H1 (cell line): ENCODE measurements around the gene DPP4.

ENCODE experiments used
- BACH1 ChIP-seq: IDR thresholded peaks from 2 replicates; pipeline ENCODE4 v1.6.1; 2012; ENCODE audit warnings: low read length, improper control_type of control experiment
- CTBP2 ChIP-seq: IDR thresholded peaks from 2 replicates; pipeline ENCODE4 v1.7.0; 2011; ENCODE audit warnings: borderline replicate concordance, mild to moderate bottlenecking, moderate library complexity, mixed read lengths, low read length; ENCODE audit not compliant: insufficient read depth, insufficient read length
- EP300 ChIP-seq, 2 experiments: IDR thresholded peaks; 1 replicate in 1 of 2; 2 replicates in 1 of 2; pipeline ENCODE4 v1.6.1; 2011 to 2012; ENCODE audit warnings: low read depth in 2 of 2, low read length in 2 of 2, mild to moderate bottlenecking in 2 of 2, borderline replicate concordance in 1 of 2, inconsistent platforms in 1 of 2, moderate library complexity in 1 of 2
- FOSL1 ChIP-seq: IDR thresholded peaks from 2 replicates; pipeline ENCODE4 v1.6.1; 2011; ENCODE audit warnings: mild to moderate bottlenecking, low read depth, low read length, moderate library complexity; ENCODE audit not compliant: insufficient read depth
- GABPA ChIP-seq: IDR thresholded peaks from 2 replicates; pipeline ENCODE4 v1.6.1; 2011; ENCODE audit warnings: mild to moderate bottlenecking, low read length, moderate library complexity, borderline replicate concordance; ENCODE audit not compliant: insufficient read depth
- JUN ChIP-seq: IDR thresholded peaks from 2 replicates; pipeline ENCODE4 v1.6.1; 2011; ENCODE audit warnings: low read depth, mild to moderate bottlenecking, improper control_type of control experiment, low read length
- KDM5A ChIP-seq: fragments of 200-600 bp; IDR thresholded peaks from 2 replicates; pipeline ENCODE4 v1.7.1; 2012; ENCODE audit warnings: mild to moderate bottlenecking, low read length, inconsistent platforms, mixed read lengths
- SP1 ChIP-seq: IDR thresholded peaks from 2 replicates; pipeline ENCODE4 v1.6.1; 2011; ENCODE audit warnings: low read depth, low read length
- SRF ChIP-seq: IDR thresholded peaks from 2 replicates; pipeline ENCODE4 v1.6.1; 2011; ENCODE audit warnings: mild to moderate bottlenecking, low read depth, low read length, moderate library complexity
- TAF1 ChIP-seq: IDR thresholded peaks from 2 replicates; pipeline ENCODE4 v1.6.1; 2011; ENCODE audit warnings: mild to moderate bottlenecking, low read depth, low read length
- TEAD4 ChIP-seq: IDR thresholded peaks from 2 replicates; pipeline ENCODE4 v1.6.1; 2012; ENCODE audit warnings: low read depth, low read length, inconsistent platforms, mixed read lengths
- TF ChIP-seq, protein P1 (sequence below), 3 experiments: IDR thresholded peaks; 1 replicate in 2 of 3; 2 replicates in 1 of 3; pipeline versions ENCODE4 v1.5.1 to v1.6.1; 2011; ENCODE audit warnings: low read length in 3 of 3, mild to moderate bottlenecking in 3 of 3, inconsistent platforms in 2 of 3, low read depth in 1 of 3, moderate library complexity in 1 of 3; ENCODE audit not compliant: insufficient read depth in 1 of 3; ENCODE audit errors: control extremely low read depth in 1 of 3
- TF ChIP-seq, protein P2 (sequence below): IDR thresholded peaks from 2 replicates; pipeline ENCODE4 v1.6.1; 2011; ENCODE audit warnings: low read length, improper control_type of control experiment
- TF ChIP-seq, protein P3 (sequence below): IDR thresholded peaks from 2 replicates; pipeline ENCODE4 v1.6.1; 2012; ENCODE audit warnings: inconsistent platforms

DNA sequence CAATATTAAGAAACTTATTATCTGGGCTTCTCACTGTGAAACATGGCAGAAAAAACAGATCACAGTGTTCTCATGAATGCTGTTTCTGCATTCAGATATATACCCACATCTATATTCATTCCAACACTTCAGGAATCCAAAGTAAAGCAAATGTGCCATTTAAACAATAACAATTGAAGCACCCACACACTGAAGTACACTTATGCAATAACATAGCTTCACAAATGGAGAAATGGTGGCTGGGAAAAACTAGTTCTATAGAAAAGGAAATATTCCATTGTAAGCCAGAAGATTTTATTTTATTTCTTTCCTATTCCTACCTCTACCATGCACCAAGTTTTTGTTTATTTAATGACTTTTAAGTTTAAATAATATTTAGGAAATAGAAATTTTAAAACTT lies 111.9 kb downstream of the DPP4 start:
- TF ChIP-seq, protein P1, sequence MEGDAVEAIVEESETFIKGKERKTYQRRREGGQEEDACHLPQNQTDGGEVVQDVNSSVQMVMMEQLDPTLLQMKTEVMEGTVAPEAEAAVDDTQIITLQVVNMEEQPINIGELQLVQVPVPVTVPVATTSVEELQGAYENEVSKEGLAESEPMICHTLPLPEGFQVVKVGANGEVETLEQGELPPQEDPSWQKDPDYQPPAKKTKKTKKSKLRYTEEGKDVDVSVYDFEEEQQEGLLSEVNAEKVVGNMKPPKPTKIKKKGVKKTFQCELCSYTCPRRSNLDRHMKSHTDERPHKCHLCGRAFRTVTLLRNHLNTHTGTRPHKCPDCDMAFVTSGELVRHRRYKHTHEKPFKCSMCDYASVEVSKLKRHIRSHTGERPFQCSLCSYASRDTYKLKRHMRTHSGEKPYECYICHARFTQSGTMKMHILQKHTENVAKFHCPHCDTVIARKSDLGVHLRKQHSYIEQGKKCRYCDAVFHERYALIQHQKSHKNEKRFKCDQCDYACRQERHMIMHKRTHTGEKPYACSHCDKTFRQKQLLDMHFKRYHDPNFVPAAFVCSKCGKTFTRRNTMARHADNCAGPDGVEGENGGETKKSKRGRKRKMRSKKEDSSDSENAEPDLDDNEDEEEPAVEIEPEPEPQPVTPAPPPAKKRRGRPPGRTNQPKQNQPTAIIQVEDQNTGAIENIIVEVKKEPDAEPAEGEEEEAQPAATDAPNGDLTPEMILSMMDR (IDR thresholded peaks at IDR 0.05; ENCODE audit: control extremely low read depth in 1 of 3, insufficient read depth in 1 of 3, low read depth in 1 of 3, low read length in 3 of 3): no peak
- TF ChIP-seq TEAD4: no peak
- no peak for TF ChIP-seq EP300 (IDR thresholded peaks at IDR 0.05; ENCODE audit: borderline replicate concordance in 1 of 2, low read depth in 2 of 2, low read length in 2 of 2)
- no peak for TF ChIP-seq JUN
- TF ChIP-seq, protein P2, sequence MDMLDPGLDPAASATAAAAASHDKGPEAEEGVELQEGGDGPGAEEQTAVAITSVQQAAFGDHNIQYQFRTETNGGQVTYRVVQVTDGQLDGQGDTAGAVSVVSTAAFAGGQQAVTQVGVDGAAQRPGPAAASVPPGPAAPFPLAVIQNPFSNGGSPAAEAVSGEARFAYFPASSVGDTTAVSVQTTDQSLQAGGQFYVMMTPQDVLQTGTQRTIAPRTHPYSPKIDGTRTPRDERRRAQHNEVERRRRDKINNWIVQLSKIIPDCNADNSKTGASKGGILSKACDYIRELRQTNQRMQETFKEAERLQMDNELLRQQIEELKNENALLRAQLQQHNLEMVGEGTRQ: no peak
- no peak for TF ChIP-seq CTBP2
- TF ChIP-seq FOSL1: no peak
- TF ChIP-seq BACH1: no peak
- TF ChIP-seq SRF: no peak
- no peak for TF ChIP-seq GABPA
- TF ChIP-seq TAF1: no peak
- no peak for TF ChIP-seq KDM5A
- TF ChIP-seq SP1: no peak
- TF ChIP-seq, protein P3, sequence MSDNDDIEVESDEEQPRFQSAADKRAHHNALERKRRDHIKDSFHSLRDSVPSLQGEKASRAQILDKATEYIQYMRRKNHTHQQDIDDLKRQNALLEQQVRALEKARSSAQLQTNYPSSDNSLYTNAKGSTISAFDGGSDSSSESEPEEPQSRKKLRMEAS: no peak
